Lower leg skin (tissue), 3 donors: ENCODE results near the gene PDE6A.

Experiments used
- CTCF ChIP-seq, 3 donors: fragments of 450-650 bp; IDR thresholded peaks; one replicate each; pipeline ENCODE4 v1.5.1; 2016; ENCODE audit warnings: antibody characterized with exemption in 3 of 3, mild to moderate bottlenecking in 3 of 3, moderate library complexity in 2 of 3
- POLR2A ChIP-seq, 2 donors: fragments of 450-650 bp; IDR thresholded peaks; one replicate each; pipeline ENCODE4 v1.6.1; 2016 to 2017; ENCODE audit warnings: antibody characterized with exemption in 2 of 2, mild to moderate bottlenecking in 1 of 2, moderate library complexity in 1 of 2

GRCh38 chr5:149837680-149838269, 106.8 kb downstream of the PDE6A start:
- TF ChIP-seq CTCF (IDR thresholded peaks at IDR 0.05) = no peak
- TF ChIP-seq POLR2A (IDR thresholded peaks at IDR 0.05) = no peak
